Suprapubic skin (tissue), 4 donors: ENCODE results near the gene C1orf167. TPM values are rescaled to one million over a fixed set of nuclear protein-coding genes. Genes with fewer than 3 reads are reported as not detected.

ENCODE experiments used
- DNase-seq, 2 donors: peaks; one replicate each; pipeline ENCODE4 v3.0.0-alpha.2; 2019; ENCODE audit warnings: low spot score in 2 of 2
- H3K27ac ChIP-seq: fragments of 200-600 bp; sonication (generic); one replicate; pipeline ENCODE4 v1.5.1; 2019
- H3K27me3 ChIP-seq: fragments of 200-600 bp; sonication (generic); one replicate; pipeline ENCODE4 v1.5.1; 2019
- H3K36me3 ChIP-seq: fragments of 200-600 bp; sonication (generic); one replicate; pipeline ENCODE4 v1.5.1; 2019
- H3K4me1 ChIP-seq: fragments of 200-600 bp; sonication (generic); one replicate; pipeline ENCODE4 v1.5.1; 2019
- H3K4me3 ChIP-seq: fragments of 200-600 bp; sonication (generic); one replicate; pipeline ENCODE4 v1.5.1; 2019; ENCODE audit warnings: mild to moderate bottlenecking
- H3K9me3 ChIP-seq: fragments of 200-600 bp; sonication (generic); one replicate; pipeline ENCODE4 v1.5.1; 2019
- EP300 ChIP-seq: sonication (generic); formaldehyde crosslinking; IDR thresholded peaks from one replicate; pipeline ENCODE4 v1.6.1; 2017; ENCODE audit warnings: antibody characterized with exemption
- POLR2A ChIP-seq, 2 donors: fragments of 450-650 bp; IDR thresholded peaks; one replicate each; pipeline ENCODE4 v1.6.1; 2017; ENCODE audit warnings: antibody characterized with exemption in 2 of 2, mild to moderate bottlenecking in 2 of 2, moderate library complexity in 2 of 2
- POLR2AphosphoS5 ChIP-seq, 3 donors: sonication (generic); formaldehyde crosslinking; IDR thresholded peaks; one replicate each; pipeline ENCODE4 v1.6.1; 2017; ENCODE audit warnings: antibody characterized with exemption in 3 of 3
- WGBS: methylation state at CpG from one replicate; pipeline ENCODE4 v1.1.5; 2018; 5-methylcytosine and 5-hydroxymethylcytosine counted together
- total RNA-seq, 4 donors: library from RNA; depleted of rRNA; stranded (reverse); fragments of >200 nt; gene quantifications; one replicate each; pipeline ENCODE4 v1.1.0, GENCODE V29; 2016
- TF ChIP-seq, protein P1 (sequence below), 2 donors: fragments of 200-600 bp in 1 of 2; fragments of 450-650 bp in 1 of 2; sonication (generic) in 1 of 2; IDR thresholded peaks; one replicate each; pipeline ENCODE4 v1.5.1; 2016 to 2019; ENCODE audit warnings: antibody characterized with exemption in 2 of 2, mild to moderate bottlenecking in 1 of 2, moderate library complexity in 1 of 2

The C1orf167 gene
- total RNA-seq, 4 donors from 2014 or later: 1.1 to 6.1 TPM; not detected in 2

DNA sequence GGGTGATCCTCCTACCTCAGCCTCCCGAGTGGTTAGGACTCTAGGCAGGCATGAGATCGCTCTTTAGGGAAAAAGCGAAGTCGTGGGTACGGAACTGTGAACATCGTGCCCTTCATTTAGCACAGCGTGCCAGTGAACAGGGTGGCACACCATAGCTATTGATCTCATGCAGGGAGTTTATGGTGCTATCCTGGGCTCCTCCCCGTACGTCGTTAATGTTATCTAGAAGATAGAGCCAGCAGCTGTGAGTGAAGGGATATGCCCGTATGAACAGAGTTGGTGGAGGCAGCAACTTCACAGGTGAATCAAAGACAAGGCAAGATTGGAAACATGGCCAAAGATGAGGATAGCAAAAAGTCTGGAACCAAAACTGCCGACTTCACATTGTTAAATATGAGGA lies 55.2 kb downstream of the C1orf167 start:
- no peaks in the 10 kb centered on the region for H3K4me1 ChIP-seq
- WGBS: 96% methylated on average over 12 of the region's 12 CpGs
- H3K27ac ChIP-seq: no peak overlapping the region
- no peak overlapping the region for H3K4me3 ChIP-seq
- H3K9me3 ChIP-seq: no peaks in the 10 kb centered on the region
- H3K36me3 ChIP-seq: peaks cover 71% of the 10 kb centered on the region
- no peak for DNase-seq
- H3K27me3 ChIP-seq: no peaks in the 10 kb centered on the region
- TF ChIP-seq, protein P1, sequence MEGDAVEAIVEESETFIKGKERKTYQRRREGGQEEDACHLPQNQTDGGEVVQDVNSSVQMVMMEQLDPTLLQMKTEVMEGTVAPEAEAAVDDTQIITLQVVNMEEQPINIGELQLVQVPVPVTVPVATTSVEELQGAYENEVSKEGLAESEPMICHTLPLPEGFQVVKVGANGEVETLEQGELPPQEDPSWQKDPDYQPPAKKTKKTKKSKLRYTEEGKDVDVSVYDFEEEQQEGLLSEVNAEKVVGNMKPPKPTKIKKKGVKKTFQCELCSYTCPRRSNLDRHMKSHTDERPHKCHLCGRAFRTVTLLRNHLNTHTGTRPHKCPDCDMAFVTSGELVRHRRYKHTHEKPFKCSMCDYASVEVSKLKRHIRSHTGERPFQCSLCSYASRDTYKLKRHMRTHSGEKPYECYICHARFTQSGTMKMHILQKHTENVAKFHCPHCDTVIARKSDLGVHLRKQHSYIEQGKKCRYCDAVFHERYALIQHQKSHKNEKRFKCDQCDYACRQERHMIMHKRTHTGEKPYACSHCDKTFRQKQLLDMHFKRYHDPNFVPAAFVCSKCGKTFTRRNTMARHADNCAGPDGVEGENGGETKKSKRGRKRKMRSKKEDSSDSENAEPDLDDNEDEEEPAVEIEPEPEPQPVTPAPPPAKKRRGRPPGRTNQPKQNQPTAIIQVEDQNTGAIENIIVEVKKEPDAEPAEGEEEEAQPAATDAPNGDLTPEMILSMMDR (IDR thresholded peaks at IDR 0.05): no peak
- TF ChIP-seq EP300: no peak
- TF ChIP-seq POLR2AphosphoS5 (IDR thresholded peaks at IDR 0.05): no peak
- no peak for TF ChIP-seq POLR2A (IDR thresholded peaks at IDR 0.05)

DNA sequence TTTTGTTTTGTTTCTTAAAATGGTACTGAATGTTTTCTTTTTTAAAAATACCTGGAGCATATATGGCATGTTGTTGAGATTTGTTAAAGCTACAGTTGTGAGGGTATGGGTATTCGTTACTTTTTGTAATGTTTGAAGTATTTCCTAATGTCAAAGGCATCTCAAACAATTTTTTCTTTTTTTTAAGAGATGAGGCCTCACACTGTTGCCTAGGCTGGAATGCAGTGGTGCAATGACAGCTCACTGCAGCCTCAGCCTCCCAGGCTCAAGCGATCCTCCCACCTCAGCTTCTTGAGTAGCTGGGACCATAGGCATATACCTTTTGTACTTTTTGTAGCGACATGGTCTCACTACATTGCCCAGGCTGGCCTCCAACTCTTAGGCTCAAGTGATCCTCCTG lies 60.1 kb downstream of the C1orf167 start:
- Histone ChIP-seq H3K27ac (no peak overlapping the region), H3K4me1 (no peaks in the 10 kb centered on the region), H3K9me3 (no peaks in the 10 kb centered on the region), H3K27me3 (no peaks in the 10 kb centered on the region), H3K36me3 (peaks cover 93% of the 10 kb centered on the region), H3K4me3 (no peak overlapping the region)
- no peak for DNase-seq
- TF ChIP-seq, protein P1 (IDR thresholded peaks at IDR 0.05): no peak
- TF ChIP-seq EP300: no peak
- TF ChIP-seq POLR2A (IDR thresholded peaks at IDR 0.05): no peak
- no peak for TF ChIP-seq POLR2AphosphoS5 (IDR thresholded peaks at IDR 0.05)
- WGBS: 94% methylated on average over 3 of the region's 3 CpGs

DNA sequence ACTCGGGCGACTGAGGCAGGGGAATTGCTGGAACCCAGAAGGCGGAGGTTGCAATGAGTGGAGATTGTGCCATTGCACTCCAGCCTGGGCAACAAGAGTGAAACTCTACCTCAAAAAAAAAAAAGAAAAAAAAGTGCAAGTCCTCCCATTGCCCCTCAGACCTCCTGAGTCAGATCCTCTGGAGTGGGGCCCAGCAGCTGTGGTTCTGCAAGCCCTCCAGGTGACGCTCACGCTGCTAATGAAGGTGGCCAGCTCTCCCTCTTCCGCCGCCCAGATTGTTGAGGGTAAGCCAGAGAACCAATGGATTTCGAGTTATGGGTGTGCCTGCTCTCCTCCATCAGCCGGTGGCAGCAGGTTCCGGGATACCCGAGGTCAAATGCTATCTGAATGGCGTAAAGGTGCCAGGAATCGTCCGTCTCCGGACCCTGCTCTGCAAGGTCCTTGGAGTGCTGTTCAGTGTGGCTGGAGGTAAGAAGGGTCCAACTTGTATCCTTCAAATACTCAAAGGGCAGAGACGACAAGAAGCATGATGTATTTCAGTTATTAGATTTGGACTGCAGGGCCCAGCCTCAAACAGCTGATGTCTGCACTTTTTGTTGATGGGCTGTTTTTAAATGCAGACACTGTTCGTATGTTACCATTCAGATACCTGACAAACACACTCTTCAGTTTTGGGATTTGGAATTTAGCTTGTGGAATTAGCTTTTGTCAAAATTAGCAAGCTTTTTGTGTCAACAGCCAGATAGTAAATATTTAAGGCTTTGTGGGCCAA lies 61.6 kb downstream of the C1orf167 start:
- no peak overlapping the region for H3K27ac ChIP-seq
- H3K4me3 ChIP-seq: no peak overlapping the region
- no peaks in the 10 kb centered on the region for H3K9me3 ChIP-seq
- WGBS: 91% methylated on average over 17 of the region's 17 CpGs
- H3K4me1 ChIP-seq: no peaks in the 10 kb centered on the region
- H3K36me3 ChIP-seq: peaks cover 91% of the 10 kb centered on the region
- DNase-seq: peak in 1 of 2 donors; percentile 28
- H3K27me3 ChIP-seq: no peaks in the 10 kb centered on the region
- TF ChIP-seq EP300 (no peak), POLR2A (IDR thresholded peaks at IDR 0.05) (no peak), POLR2AphosphoS5 (IDR thresholded peaks at IDR 0.05) (no peak)
- TF ChIP-seq, protein P1 (IDR thresholded peaks at IDR 0.05): no peak

DNA sequence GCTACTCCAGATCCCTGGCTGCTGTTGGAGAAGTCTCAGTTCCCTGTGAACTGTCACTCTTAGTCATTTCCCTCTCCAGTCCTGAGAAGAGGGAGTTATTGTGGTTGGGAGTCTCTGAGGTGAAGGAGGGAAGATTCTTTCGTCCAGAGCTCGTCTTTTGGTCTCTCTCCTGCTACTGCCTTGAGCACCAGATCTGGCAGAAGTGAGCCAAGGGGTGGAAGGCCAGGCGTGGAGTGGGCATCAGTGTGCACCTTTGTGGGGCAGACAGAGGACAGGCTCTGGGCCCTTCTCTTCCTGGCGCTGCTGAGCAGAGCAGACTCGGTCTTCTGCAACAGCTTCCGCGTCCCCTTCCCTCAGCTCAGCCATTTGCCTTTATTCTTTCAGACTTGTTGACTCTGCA lies 63.1 kb downstream of the C1orf167 start:
- 87% methylated on average over 7 of the region's 7 CpGs for WGBS
- no peak for DNase-seq
- Histone ChIP-seq H3K27me3 (no peaks in the 10 kb centered on the region), H3K36me3 (peaks cover 93% of the 10 kb centered on the region), H3K4me3 (no peak overlapping the region), H3K27ac (no peak overlapping the region), H3K9me3 (no peaks in the 10 kb centered on the region), H3K4me1 (no peaks in the 10 kb centered on the region)
- TF ChIP-seq, protein P1 (IDR thresholded peaks at IDR 0.05): no peak
- no peak for TF ChIP-seq POLR2A (IDR thresholded peaks at IDR 0.05)
- no peak for TF ChIP-seq POLR2AphosphoS5 (IDR thresholded peaks at IDR 0.05)
- no peak for TF ChIP-seq EP300

DNA sequence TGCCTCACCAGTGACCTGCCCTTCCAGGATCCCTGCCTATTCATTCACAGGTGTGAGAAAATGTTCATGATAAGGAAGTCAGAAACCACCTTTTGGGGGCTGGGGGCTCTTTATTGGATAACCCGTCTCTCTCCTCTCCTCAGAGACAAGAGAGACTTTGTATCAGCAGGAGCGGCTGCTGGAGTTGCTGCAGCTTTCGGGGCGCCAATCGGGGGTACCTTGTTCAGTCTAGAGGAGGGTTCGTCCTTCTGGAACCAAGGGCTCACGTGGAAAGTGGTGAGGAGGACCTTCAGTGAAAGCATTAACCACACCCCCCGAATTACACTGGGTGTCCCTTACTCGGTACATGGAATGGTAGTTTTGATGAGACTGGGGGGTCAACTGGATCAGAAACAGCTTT lies 65.0 kb downstream of the C1orf167 start:
- Histone ChIP-seq H3K27me3 (no peaks in the 10 kb centered on the region), H3K4me1 (no peaks in the 10 kb centered on the region), H3K36me3 (peaks cover 94% of the 10 kb centered on the region), H3K9me3 (no peaks in the 10 kb centered on the region), H3K4me3 (no peak overlapping the region), H3K27ac (no peak overlapping the region)
- TF ChIP-seq, protein P1 (IDR thresholded peaks at IDR 0.05): no peak
- TF ChIP-seq EP300 (no peak), POLR2AphosphoS5 (IDR thresholded peaks at IDR 0.05) (no peak), POLR2A (IDR thresholded peaks at IDR 0.05) (no peak)
- 96% methylated on average over 9 of the region's 9 CpGs for WGBS
- DNase-seq: no peak
